GM19351 (cell line): ENCODE results near the gene CSNK1A1.

ENCODE experiments used
- ATAC-seq: cut with Tn5 transposase; IDR thresholded peaks from one replicate; pipeline ENCODE4 v1.9.1; 2021; ENCODE audit warnings: mild to moderate bottlenecking, moderate library complexity; ENCODE audit not compliant: unreplicated experiment

CSNK1A1 gene

GRCh38 chr5:149443210-149443609 is 108.0 kb downstream of the CSNK1A1 start:
- no peak for ATAC-seq

GRCh38 chr5:149442563-149443182 is 108.6 kb downstream of the CSNK1A1 start:
- peak; percentile 83 for ATAC-seq
